Epithelial cell of prostate (primary cell): Measurements from ENCODE around the gene HCN2.
A peak's percentile ranks its signal among the peaks of the same experiment; 100 is the strongest.

Experiments used
- DNase-seq: peaks from one replicate; pipeline ENCODE4 v3.0.0-alpha.2; 2011; ENCODE audit warnings: low read depth, low spot score
- H3K27ac ChIP-seq: fragments of 450-650 bp; 2 replicates; pipeline ENCODE4 v1.5.1; 2017; ENCODE audit warnings: mild to moderate bottlenecking

HCN2 gene

DNA sequence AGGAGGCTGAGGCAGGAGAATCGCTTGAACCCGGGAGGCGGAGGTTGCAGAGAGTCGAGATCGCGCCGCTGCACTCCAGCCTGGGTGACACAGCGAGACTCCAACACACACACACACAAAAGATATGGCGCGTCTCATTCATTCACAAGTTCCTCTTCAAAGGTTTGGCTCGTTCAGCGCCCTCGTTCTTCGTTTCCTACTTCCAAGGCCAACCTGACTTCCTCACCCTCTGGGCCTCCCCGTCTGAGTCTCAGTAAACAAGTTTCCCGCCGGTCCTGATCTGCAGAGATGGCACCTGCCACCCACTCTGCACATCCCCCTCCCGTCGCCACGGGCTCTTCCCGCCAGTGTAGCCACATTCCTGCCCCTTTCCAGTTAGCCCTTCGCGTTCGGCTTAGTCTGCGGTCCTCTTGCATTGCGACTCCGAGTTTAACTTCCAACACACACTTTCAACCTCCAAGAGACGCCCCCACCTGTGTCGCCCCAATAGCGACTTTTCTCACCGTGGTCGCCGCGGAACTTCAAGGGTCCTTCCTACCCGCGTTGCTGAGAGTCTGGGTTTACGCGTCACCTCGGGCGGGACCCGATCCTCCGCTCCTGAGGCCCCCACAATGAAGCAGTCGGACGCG, 18.6 kb upstream of the HCN2 start:
- no peak for DNase-seq
- H3K27ac ChIP-seq = peak overlapping the region; percentile 77

DNA sequence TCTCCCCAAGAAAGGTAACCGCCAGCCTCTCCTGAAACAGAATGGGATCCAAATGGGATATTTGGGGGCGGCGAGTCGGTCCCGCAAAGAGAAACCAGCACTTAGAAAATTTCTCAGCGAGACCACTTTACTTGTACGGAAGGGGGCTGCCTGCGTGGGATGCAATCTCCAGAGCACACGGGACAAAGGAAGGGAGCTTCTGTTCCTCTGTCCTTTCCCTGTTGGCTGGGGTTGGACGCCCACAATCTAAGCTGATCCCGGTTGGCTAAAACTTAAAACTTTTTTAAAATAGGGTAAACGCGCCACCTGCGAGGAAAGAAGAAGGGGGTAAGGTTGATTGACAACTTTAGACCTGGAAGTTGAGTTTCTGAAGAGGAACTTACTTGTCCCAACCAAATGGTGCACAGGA, 18.1 kb upstream of the HCN2 start:
- H3K27ac ChIP-seq = peak overlapping the region; percentile 77
- no peak for DNase-seq

- H3K27ac ChIP-seq = peak within 1 kb of the TSS; percentile 77
- peak; percentile 91 for DNase-seq
Observed at GRCh38 chr19:572140-572742, 17.4 kb upstream of the HCN2 start, which contains the start of gene BSG. Gene BSG (plus strand): TSS chr19:572596. CDS start chr19:572635, 39 bp downstream.

DNA sequence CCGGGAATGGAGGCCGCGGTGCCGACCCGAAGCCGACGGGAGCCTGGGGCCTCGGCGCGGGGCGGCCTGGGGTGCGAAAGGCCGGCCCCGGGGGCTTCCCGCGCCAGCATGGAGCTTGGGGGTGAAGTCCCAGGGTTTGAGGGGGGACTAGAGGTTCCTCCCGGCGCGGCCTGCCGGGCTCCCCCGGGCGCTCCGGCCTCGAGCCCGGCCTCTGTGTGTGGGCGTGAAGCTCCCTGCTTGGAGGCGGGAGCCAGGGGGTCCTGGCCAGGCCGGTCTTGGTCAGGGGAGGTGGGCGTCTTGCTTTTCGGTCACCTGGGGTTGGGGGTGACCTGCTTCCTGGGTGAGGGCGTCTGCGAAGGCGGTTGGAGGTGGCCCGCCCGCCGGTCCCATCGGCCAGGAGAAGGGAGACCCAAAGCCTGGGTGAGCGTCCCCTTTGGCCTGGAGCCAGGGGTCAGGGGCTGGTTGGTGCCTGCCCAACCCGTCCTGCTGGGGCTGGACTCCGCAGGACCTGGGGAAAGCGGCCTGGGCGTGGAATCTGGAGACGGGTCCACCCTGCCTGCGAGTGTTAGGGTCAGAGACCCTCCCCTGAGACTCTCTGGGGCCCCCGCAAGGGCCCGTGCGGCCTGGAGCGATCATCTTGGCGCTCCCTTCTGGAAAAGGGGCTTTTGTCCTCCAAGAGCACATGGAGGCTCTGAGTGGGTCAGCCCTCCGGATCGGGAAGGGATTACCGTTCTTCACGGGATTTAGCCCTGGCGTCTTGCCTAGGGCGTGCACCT, 16.8 kb upstream of the HCN2 start:
- H3K27ac ChIP-seq = peak overlapping the region; percentile 77
- DNase-seq = no peak

DNA sequence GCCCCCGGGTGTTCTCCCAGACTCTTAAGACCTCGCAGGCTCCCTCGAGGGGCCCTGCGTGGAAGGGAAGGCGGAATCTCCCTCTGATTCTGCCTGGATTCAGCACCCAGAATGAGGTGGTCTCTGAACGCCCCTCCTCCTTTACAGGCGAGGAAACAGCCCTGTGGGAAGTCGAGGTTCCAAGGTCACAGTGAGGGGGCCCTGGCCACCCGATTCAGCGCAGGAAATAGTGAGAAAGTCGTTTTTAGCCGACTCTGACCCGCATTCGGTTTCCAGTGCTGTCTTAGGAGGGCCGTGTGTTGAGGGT, 16.2 kb upstream of the HCN2 start:
- peak overlapping the region; percentile 77 for H3K27ac ChIP-seq
- DNase-seq = no peak

GRCh38 chr19:574658-575526, 14.8 kb upstream of the HCN2 start:
- no peak for DNase-seq
- H3K27ac ChIP-seq = peak overlapping the region; percentile 77

DNA sequence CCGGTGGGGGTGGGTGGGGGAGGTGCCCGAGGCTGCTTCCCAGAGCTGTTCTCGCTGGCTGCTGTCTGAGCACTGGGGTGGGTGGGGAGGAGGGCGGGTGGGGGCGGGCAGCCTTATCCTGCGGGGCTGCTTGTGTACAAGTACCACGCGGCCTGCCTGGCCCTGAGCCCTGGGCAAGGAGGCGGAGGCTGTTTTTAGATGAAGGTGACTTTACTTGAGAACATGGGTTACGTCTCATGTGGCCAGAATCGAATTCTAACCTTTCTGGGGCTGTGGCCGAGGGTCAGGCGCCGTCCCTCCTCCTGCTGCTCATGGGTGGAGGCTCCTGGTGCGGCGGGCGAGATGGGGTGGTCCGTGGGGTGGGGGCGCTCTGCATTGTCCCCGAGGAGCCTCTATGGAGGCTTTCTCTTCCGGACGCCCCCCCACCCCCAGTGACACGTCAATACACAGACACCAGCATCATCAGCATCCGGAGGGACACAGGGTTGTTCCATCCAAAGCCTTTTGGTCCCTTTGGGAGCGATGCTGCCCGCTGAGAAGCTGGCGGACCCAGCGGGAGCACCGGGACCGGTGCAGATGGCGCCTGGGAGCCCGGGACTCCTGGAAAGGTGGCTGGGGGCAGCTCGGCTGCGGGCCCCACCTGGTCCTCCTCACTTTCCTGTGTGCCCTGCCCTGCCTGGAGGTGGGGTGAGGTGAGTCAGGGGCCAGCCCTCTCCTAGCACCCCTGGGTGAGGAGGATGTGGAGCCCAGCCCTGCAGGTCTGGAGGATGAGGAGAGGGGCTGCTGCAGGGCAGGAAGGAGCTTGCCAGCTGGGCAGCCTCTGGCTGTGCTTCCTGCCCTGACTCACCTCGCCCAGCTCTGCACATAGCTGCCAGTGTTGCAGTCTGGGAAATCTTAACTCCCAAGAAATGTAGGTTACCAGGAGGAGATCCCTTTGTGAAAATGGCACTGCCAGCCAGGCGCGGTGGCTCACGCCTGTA, 13.9 kb upstream of the HCN2 start:
- H3K27ac ChIP-seq = peak overlapping the region; percentile 77
- DNase-seq = peak; percentile 39

DNA sequence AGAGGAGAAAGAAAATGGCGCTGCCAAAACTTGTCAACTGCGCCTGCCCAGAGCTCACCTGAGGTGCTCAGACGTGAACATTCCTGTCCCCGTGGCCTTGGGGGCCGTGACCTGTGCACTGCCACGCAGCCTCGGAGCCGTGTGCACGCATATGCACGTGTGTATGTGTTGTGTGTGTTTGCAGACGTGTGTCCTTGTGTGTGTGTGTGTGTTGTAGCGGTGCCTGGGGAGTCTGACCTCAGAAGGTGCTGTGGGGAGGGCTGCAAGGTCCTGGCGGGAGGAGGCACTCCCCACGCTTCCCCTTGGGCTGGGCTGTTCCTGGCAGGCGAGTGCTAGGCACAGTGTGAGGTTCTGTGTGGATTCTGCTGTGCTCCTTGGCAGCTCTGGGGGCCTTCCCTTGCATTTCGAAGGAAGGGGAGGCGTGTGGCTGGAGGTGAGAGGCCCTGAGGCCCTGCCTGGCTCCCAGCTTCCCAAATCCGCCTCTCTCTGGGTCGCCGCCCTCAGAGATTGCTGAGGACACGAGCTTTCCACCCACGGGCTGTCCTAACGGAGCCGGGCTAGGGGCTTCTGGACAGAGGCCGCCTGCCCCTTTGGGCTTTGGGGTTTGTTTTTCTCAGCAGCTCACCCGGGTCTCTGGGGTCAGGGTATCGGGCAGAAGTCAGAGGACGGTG, 12.8 kb upstream of the HCN2 start:
- no peak for DNase-seq
- peak overlapping the region; percentile 77 for H3K27ac ChIP-seq

DNA sequence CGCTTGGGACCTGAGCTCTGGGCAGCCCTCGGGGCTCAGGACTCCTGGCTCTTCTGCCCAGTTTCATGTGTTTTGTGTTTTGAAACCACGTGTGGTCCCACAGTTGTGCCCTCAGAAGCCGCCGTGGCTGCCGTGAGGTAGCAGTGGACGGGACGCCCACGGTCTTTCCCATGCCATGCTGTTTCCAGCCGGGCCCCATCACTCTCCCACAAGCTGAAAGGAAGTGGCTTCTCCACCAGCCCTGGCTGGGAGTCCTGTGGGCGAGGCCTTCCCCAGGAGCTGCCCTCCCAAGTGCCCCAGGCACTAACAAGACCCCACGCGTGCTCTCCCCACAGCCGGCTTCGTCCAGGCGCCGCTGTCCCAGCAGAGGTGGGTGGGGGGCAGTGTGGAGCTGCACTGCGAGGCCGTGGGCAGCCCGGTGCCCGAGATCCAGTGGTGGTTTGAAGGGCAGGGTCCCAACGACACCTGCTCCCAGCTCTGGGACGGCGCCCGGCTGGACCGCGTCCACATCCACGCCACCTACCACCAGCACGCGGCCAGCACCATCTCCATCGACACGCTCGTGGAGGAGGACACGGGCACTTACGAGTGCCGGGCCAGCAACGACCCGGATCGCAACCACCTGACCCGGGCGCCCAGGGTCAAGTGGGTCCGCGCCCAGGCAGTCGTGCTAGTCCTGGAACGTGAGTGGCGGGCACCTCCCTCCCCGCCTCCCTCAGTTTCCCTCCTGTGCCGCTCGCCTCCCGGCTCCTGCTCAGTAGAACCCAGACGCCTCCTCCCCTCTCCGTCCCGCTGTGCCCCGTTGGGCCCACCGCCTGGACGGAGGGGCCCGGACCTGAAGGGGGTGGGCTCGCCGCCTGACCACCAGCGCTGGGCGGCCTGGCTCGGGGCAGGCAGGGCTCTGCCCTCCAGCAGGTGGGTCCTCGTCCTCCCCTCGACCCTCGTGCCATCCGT, 12.0 kb upstream of the HCN2 start:
- no peak overlapping the region for H3K27ac ChIP-seq
- no peak for DNase-seq

- no peak for DNase-seq
- H3K27ac ChIP-seq = no peak overlapping the region
Observed at GRCh38 chr19:579111-579841, 10.4 kb upstream of the HCN2 start.

DNA sequence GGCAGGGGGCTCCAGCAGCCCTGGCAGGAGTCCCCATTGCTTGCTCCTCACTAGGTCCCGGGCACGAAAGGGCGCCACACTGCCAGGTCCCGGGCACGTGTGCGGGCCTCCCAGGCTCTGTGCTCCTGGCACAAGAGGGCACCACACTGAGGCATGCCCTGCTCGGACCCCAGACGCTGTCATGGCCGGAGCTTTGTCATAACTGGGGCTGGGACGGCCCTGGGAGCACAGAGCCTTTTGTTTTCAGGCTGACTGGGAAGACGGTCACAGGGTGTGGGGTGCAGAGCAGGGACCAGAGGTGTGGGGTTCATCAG, 9.9 kb upstream of the HCN2 start:
- no peak for DNase-seq
- H3K27ac ChIP-seq = no peak overlapping the region

DNA sequence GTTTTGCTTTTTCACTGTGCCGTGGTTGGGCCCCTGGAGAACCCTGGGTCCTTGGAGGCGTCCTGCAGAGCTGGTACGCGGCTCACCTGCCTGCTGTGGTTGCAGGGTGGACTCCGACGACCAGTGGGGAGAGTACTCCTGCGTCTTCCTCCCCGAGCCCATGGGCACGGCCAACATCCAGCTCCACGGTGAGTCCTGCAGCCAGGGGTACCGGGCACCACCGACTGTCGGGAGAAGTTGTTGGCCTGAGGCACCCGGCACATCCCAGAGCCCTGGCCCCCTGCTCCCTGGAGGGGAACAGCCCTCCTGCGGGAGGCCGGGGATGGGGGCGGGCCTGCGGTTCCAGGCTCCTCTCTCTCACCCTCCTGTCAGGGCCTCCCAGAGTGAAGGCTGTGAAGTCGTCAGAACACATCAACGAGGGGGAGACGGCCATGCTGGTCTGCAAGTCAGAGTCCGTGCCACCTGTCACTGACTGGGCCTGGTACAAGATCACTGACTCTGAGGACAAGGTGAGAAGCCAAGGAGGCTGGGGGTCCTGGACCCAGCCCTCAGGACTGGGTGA, 9.3 kb upstream of the HCN2 start:
- H3K27ac ChIP-seq = no peak overlapping the region
- no peak for DNase-seq

- no peak for DNase-seq
- no peak overlapping the region for H3K27ac ChIP-seq
Observed at GRCh38 chr19:581399-582111, 8.1 kb upstream of the HCN2 start.

- no peak overlapping the region for H3K27ac ChIP-seq
- no peak for DNase-seq
Observed at GRCh38 chr19:582497-583197, 7.0 kb upstream of the HCN2 start.

DNA sequence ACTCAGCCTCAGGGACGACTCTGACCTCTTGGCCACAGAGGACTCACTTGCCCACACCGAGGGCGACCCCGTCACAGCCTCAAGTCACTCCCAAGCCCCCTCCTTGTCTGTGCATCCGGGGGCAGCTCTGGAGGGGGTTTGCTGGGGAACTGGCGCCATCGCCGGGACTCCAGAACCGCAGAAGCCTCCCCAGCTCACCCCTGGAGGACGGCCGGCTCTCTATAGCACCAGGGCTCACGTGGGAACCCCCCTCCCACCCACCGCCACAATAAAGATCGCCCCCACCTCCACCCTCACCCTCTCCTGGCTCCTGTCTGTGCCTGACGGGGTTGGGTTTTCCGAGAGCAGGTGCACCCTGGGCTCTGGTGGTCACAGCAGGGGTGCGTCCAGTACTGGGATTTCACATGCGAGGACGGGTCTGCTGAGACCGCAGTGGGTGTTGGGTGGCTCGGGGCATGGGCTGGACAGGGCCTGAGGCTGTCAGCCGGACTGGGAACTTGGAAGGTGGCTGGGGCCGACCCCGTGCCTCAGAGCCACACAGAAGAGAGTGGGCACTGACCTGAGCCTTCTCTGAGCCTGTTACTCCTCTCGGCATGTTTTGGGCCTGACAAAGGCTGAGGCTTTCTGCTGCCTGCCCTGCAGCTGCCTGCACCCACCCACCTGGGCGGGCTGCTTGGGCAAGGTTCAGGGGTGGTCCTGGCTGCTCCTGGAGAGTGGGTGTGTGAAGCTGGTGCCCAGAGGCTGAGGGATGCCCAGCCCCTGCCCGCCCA, 6.3 kb upstream of the HCN2 start:
- no peak overlapping the region for H3K27ac ChIP-seq
- no peak for DNase-seq
